Spleen (tissue), 11 donors: Measurements from ENCODE around the gene CNTNAP5. TPM values are rescaled to one million over a fixed set of nuclear protein-coding genes. Genes with fewer than 3 reads are reported as not detected.

ENCODE experiments used
- DNase-seq: peaks from one replicate; pipeline ENCODE4 v3.0.0-alpha.2; 2020
- H3K27ac ChIP-seq, 8 donors: fragments of 200-600 bp; sonication (generic) in 7 of 8; 1 replicate in 4 of 8; 2 replicates in 4 of 8; pipeline versions ENCODE4 v1.5.0 to v1.8.0; 2016 to 2021; ENCODE audit warnings: inconsistent platforms in 4 of 8, mild to moderate bottlenecking in 4 of 8, moderate library complexity in 1 of 8
- H3K27me3 ChIP-seq, 7 donors: fragments of 200-600 bp; sonication (generic) in 6 of 7; replicated peaks in 1 of 7; 1 replicate in 4 of 7; 2 replicates in 3 of 7; pipeline versions ENCODE4 v1.5.0 to v1.8.0; 2016 to 2021; ENCODE audit warnings: inconsistent platforms in 3 of 7, mild to moderate bottlenecking in 1 of 7
- H3K36me3 ChIP-seq, 6 donors: fragments of 200-600 bp; sonication (generic) in 5 of 6; 1 replicate in 4 of 6; 2 replicates in 2 of 6; pipeline versions ENCODE4 v1.5.0 to v1.8.0; 2016 to 2021; ENCODE audit warnings: inconsistent platforms in 2 of 6
- H3K4me1 ChIP-seq, 6 donors: fragments of 200-600 bp; sonication (generic) in 5 of 6; 1 replicate in 3 of 6; 2 replicates in 3 of 6; pipeline versions ENCODE4 v1.5.0 to v1.8.0; 2016 to 2021; ENCODE audit warnings: inconsistent platforms in 3 of 6
- H3K4me3 ChIP-seq, 8 donors: fragments of 200-600 bp; sonication (generic) in 7 of 8; 1 replicate in 4 of 8; 2 replicates in 4 of 8; pipeline versions ENCODE4 v1.5.0 to v1.8.0; 2016 to 2021; ENCODE audit warnings: inconsistent platforms in 4 of 8, mild to moderate bottlenecking in 4 of 8, moderate library complexity in 2 of 8
- H3K9me3 ChIP-seq, 8 donors: fragments of 200-600 bp; sonication (generic) in 7 of 8; 1 replicate in 4 of 8; 2 replicates in 4 of 8; pipeline versions ENCODE4 v1.5.0 to v1.8.0; 2016 to 2021; ENCODE audit warnings: inconsistent platforms in 4 of 8
- POLR2A ChIP-seq, 3 donors: fragments of 450-650 bp; IDR thresholded peaks; one replicate each; pipeline ENCODE4 v1.5.1; 2017; ENCODE audit warnings: antibody characterized with exemption in 3 of 3, mild to moderate bottlenecking in 1 of 3
- POLR2AphosphoS5 ChIP-seq, 3 donors: sonication (generic); formaldehyde crosslinking; IDR thresholded peaks; one replicate each; pipeline ENCODE4 v1.5.1; 2017; ENCODE audit warnings: antibody characterized with exemption in 3 of 3
- WGBS, 5 donors: extraction: QIAGEN DNeasy Blood & Tissue Kit in 3 of 5; methylation state at CpG; one replicate each; pipeline versions ENCODE4 v1.1.5 to v1.1.7; 2013 to 2018; 5-methylcytosine and 5-hydroxymethylcytosine counted together
- intact Hi-C: fragments of 100-400 bp; cut with DNase I; formaldehyde crosslinking; loops from one replicate; pipeline ENCODE4 v1.15.0; 2023; ENCODE audit warnings: low total_unique reads
- polyA plus RNA-seq, 3 donors: library from polyadenylated mRNA; stranded (reverse); fragments of 200-250 nt; gene quantifications; one replicate each; pipeline ENCODE4 v1.2.1, GENCODE V29; 2013
- total RNA-seq, 7 donors: library from RNA; depleted of rRNA in 3 of 7; stranded (reverse); fragments of >200 nt in 3 of 7; fragmentation: NEBNext Ultra II Directional in 4 of 7; extraction: Animal tissue kit (Norgen Biotek cat#: 25700) in 4 of 7; gene quantifications; one replicate each; pipeline versions ENCODE4 v1.1.0 to v1.2.1, GENCODE V29; 2016 to 2021
- TF ChIP-seq, protein P1 (sequence below), 11 experiments: fragments of 200-600 bp in 7 of 11; fragments of 450-650 bp in 4 of 11; sonication (generic) in 4 of 11; IDR thresholded peaks in 8 of 11; conservative IDR thresholded peaks in 3 of 11; 1 replicate in 7 of 11; 2 replicates in 4 of 11; pipeline versions ENCODE4 v1.4.0 to v1.8.0; 2016 to 2021; ENCODE audit warnings: antibody characterized with exemption in 11 of 11, inconsistent platforms in 4 of 11, mild to moderate bottlenecking in 1 of 11
- donor health status: healthy with polysubstance abuse.
- donor health status: DM: no; HTN: no; CAD: no; lungs with moderate emphysema.
- donor health status: DM: no; HTN: no; CAD: no.
- donor health status: Bipolar disorder and iron deficiency.
- donor health status: healthy.
- donor health status: DM: no; HTN: no; CAD: no.
- donor health status: DM: yes; HTN: yes; CAD: no.

The CNTNAP5 gene
- total and polyA plus RNA-seq, 10 donors, result 0.18 TPM; not detected in 9

DNA sequence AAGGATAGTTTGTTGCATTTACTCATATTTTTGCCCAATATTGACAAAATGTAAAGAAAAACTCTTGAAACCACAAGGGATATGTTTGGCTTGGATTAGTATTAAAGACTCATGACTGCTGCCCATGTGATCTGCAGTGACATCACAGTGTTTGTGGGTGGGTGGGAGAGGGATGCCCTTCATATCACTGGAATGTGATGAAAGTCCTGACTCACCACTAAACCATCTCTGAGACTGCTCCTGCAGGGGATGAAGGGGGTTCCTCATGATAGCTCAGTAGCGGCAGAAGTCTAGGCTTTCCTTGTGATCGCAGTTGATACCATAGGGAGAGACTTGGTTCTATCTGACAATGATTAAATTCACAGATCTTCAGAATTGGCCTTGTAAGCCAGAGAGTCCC lies 451.2 kb downstream of the CNTNAP5 start:
- 87 to 97% (median 91%) methylated on average over 2 of the region's 2 CpGs for WGBS, 5 donors
- Histone ChIP-seq H3K4me1 (no peaks in the 10 kb centered on the region), H3K27ac (no peak overlapping the region), H3K27me3 (no peaks in the 10 kb centered on the region), H3K36me3 (no peaks in the 10 kb centered on the region), H3K9me3 (peaks cover 0 to 6% (median 2%) of the 10 kb centered on the region in 8 donors), H3K4me3 (no peak overlapping the region)
- no peak for DNase-seq
- intact Hi-C loops, result no loop called here
- no peak for TF ChIP-seq POLR2A (IDR thresholded peaks at IDR 0.05)
- no peak for TF ChIP-seq POLR2AphosphoS5 (IDR thresholded peaks at IDR 0.05)
- TF ChIP-seq, protein P1, sequence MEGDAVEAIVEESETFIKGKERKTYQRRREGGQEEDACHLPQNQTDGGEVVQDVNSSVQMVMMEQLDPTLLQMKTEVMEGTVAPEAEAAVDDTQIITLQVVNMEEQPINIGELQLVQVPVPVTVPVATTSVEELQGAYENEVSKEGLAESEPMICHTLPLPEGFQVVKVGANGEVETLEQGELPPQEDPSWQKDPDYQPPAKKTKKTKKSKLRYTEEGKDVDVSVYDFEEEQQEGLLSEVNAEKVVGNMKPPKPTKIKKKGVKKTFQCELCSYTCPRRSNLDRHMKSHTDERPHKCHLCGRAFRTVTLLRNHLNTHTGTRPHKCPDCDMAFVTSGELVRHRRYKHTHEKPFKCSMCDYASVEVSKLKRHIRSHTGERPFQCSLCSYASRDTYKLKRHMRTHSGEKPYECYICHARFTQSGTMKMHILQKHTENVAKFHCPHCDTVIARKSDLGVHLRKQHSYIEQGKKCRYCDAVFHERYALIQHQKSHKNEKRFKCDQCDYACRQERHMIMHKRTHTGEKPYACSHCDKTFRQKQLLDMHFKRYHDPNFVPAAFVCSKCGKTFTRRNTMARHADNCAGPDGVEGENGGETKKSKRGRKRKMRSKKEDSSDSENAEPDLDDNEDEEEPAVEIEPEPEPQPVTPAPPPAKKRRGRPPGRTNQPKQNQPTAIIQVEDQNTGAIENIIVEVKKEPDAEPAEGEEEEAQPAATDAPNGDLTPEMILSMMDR (IDR thresholded peaks at IDR 0.05 in 8 of 11, conservative IDR thresholded peaks at IDR 0.05 in 3 of 11), result no peak

DNA sequence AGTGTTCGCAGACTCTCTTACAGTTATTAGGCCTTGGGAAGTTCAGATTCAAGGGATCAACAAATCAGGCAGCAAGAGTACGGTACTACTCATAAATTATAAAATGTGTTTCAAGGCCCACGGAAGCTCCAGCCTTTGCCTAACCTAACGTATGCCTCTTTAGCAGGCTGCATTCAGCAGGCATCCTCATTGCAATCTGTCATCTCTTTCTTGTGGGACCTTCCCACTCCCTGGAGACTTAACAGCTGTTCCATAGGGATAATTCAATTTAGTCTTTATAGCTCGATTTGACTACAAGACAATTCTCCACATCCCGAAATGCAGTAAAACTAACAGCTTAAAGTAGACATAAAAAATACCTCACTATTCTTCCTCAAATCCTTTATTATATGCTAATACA lies 453.7 kb downstream of the CNTNAP5 start:
- Histone ChIP-seq H3K4me1 (no peaks in the 10 kb centered on the region), H3K36me3 (no peaks in the 10 kb centered on the region), H3K27ac (no peak overlapping the region), H3K4me3 (no peak overlapping the region), H3K9me3 (no peaks in the 10 kb centered on the region), H3K27me3 (no peaks in the 10 kb centered on the region)
- no peak for DNase-seq
- 79 to 82% (median 80%) methylated on average over 6 of the region's 6 CpGs for WGBS, 5 donors
- TF ChIP-seq, protein P1 (IDR thresholded peaks at IDR 0.05 in 8 of 11, conservative IDR thresholded peaks at IDR 0.05 in 3 of 11), result no peak
- TF ChIP-seq POLR2AphosphoS5 (IDR thresholded peaks at IDR 0.05), result no peak
- no peak for TF ChIP-seq POLR2A (IDR thresholded peaks at IDR 0.05)
- intact Hi-C loops, result no loop called here

DNA sequence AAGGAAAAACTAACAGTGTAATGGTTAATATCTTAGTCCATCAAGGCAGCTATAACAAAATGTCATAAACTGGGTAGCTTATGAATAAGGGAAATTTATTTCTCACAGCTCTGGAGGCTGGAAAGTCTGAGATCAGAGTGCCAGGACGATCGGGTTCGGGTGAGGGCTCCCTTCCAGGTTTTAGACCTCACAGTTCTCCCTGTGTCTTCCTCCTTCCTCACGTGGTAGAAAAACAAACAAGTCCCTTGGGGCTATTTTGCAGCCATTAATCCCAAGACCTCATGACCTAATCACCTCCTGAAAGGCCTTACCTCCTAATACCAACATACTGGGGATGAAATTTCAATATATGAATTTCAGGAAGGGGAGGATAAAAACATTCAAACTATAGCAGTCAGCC lies 455.9 kb downstream of the CNTNAP5 start:
- Histone ChIP-seq H3K4me3 (no peak overlapping the region), H3K36me3 (no peaks in the 10 kb centered on the region), H3K27ac (no peak overlapping the region), H3K9me3 (no peaks in the 10 kb centered on the region), H3K4me1 (no peaks in the 10 kb centered on the region), H3K27me3 (no peaks in the 10 kb centered on the region)
- no peak for DNase-seq
- 36 to 62% (median 49%) methylated on average over 4 of the region's 4 CpGs for WGBS, 5 donors
- TF ChIP-seq POLR2AphosphoS5 (IDR thresholded peaks at IDR 0.05) (no peak), POLR2A (IDR thresholded peaks at IDR 0.05) (no peak)
- TF ChIP-seq, protein P1 (IDR thresholded peaks at IDR 0.05 in 8 of 11, conservative IDR thresholded peaks at IDR 0.05 in 3 of 11), result no peak
- intact Hi-C loops, result no loop called here

DNA sequence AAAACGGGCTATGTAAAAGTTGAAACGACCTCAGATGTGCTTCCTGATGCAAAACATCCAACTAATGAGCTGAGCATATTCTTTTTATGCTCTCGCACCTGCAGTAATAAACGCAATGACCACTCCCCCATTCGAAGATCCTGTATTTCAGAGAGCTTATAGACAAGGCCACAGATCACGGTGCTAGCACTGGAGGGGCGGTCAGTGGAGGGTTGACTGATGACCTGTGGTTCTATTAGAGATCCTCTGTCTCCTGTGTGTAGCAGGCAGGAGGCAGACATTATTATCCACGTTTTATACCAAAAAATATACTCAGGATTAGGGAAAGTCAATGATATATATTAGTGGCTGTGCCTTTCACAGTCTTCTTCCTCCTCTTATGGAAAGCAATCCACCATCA lies 457.0 kb downstream of the CNTNAP5 start:
- intact Hi-C loops, result no loop called here
- no peak for DNase-seq
- Histone ChIP-seq H3K4me3 (no peak overlapping the region), H3K9me3 (no peaks in the 10 kb centered on the region), H3K27ac (no peak overlapping the region), H3K36me3 (no peaks in the 10 kb centered on the region), H3K27me3 (no peaks in the 10 kb centered on the region), H3K4me1 (no peaks in the 10 kb centered on the region)
- WGBS, 5 donors, result 67 to 72% (median 70%) methylated on average over 8 of the region's 8 CpGs
- TF ChIP-seq POLR2A (IDR thresholded peaks at IDR 0.05) (no peak), POLR2AphosphoS5 (IDR thresholded peaks at IDR 0.05) (no peak)
- TF ChIP-seq, protein P1 (IDR thresholded peaks at IDR 0.05 in 8 of 11, conservative IDR thresholded peaks at IDR 0.05 in 3 of 11), result no peak
